ENCODE results near the gene RNASE7. TPM values are rescaled to one million over a fixed set of nuclear protein-coding genes. Genes with fewer than 3 reads are reported as not detected.
A peak's percentile ranks its signal among the peaks of the same experiment; 100 is the strongest.
"Not testable (repeated sequence)": the region's sequence is repeated elsewhere in the genome, so short reads cannot be mapped to it uniquely, and the experiment has no call there.

The RNASE7 gene
- total RNA-seq, 1 experiment from 2014 or later, result not detected

DNA sequence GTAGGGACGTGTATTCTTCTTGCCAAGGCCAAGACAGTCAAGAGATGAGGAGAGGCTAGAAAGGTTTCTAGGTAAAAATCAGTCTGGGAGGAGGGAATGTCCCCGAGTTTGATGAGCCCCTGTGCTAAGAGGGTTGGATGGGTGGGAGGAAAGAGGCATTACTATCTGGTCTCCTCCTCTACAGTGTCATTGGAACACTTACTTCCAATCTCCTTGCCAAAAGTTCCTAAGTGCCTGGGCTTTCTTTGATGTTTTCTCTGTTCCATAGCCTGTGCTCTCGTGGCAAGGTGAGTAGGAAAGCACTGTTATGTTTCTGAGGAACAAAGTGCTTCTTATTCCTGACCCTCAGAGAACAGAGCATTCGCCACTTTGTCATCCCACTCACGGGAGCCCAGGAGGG is 7.5 kb upstream of the RNASE7 start, which contains the start of gene RNASE13:
Gene RNASE13 (minus strand): TSS at position 101 of the 400 bp plus-strand sequence. CDS start 519 bp downstream, outside the sequence.
- no peaks in the 10 kb centered on the region for H3K4me1 ChIP-seq (ENCODE audit: low read length)
- H2AFZ ChIP-seq (ENCODE audit: low read length), result no peak within 1 kb of the TSS
- H3K4me3 ChIP-seq (ENCODE audit: low read length), result no peak within 1 kb of the TSS
- no peaks in the 10 kb centered on the region for H4K20me1 ChIP-seq (ENCODE audit: insufficient read depth, low read depth, low read length)
- no peak within 1 kb of the TSS for H3K9ac ChIP-seq (ENCODE audit: low read length)
- H3K9me3 ChIP-seq (ENCODE audit: low read length), result no peaks in the 10 kb centered on the region
- H3K27ac ChIP-seq (ENCODE audit: low read length), result no peak within 1 kb of the TSS
- DNase-seq, result no peak
- H3K4me2 ChIP-seq (ENCODE audit: low read depth, low read length, poor library complexity, severe bottlenecking), result no peak within 1 kb of the TSS
- H3K27me3 ChIP-seq (ENCODE audit: low read length), result no peaks in the 10 kb centered on the region
- no peaks in the 10 kb centered on the region for H3K36me3 ChIP-seq (ENCODE audit: insufficient read depth, low read length)
- no peaks in the 10 kb centered on the region for H3K9me2 ChIP-seq (replicated peaks; ENCODE audit: insufficient read depth, low read length)
- H3K79me2 ChIP-seq (ENCODE audit: low read length), result no peaks in the 10 kb centered on the region

GRCh38 chr14:21036751-21037150 is 5.4 kb upstream of the RNASE7 start:
- Histone ChIP-seq H3K4me1 (ENCODE audit: low read length) (no peaks in the 10 kb centered on the region), H3K9me2 (replicated peaks; ENCODE audit: insufficient read depth, low read length) (no peaks in the 10 kb centered on the region), H3K79me2 (ENCODE audit: low read length) (no peaks in the 10 kb centered on the region), H3K36me3 (ENCODE audit: insufficient read depth, low read length) (no peaks in the 10 kb centered on the region), H3K9ac (ENCODE audit: low read length) (no peak overlapping the region), H3K27me3 (ENCODE audit: low read length) (no peaks in the 10 kb centered on the region), H3K9me3 (ENCODE audit: low read length) (no peaks in the 10 kb centered on the region), H3K27ac (ENCODE audit: low read length) (no peak overlapping the region), H3K4me2 (ENCODE audit: low read depth, low read length, poor library complexity, severe bottlenecking) (no peak overlapping the region), H3K4me3 (ENCODE audit: low read length) (no peak overlapping the region), H2AFZ (ENCODE audit: low read length) (no peak overlapping the region), H4K20me1 (ENCODE audit: insufficient read depth, low read depth, low read length) (no peaks in the 10 kb centered on the region)
- DNase-seq, result no peak

DNA sequence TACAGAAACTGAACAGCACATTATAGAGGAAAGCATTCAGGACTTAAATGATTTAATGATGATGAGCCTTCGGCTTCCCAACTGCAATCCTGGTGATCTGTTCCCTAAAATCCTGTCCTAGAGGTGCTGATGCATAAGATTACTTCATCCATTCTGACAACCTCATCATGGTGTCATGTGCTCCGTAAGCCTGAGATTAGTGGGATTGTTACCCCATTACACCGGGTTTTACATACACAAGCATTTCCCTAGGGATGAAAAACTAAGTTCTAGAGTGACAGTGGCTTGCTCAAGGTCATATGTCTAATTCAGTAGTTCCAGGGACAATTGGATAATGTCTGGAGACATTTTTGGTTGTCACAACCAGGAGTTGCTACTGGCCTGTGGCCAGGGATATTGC is 5.0 kb upstream of the RNASE7 start:
- Histone ChIP-seq H3K4me2 (ENCODE audit: low read depth, low read length, poor library complexity, severe bottlenecking) (no peak overlapping the region), H3K4me1 (ENCODE audit: low read length) (no peaks in the 10 kb centered on the region), H3K79me2 (ENCODE audit: low read length) (no peaks in the 10 kb centered on the region), H4K20me1 (ENCODE audit: insufficient read depth, low read depth, low read length) (no peaks in the 10 kb centered on the region), H3K9me3 (ENCODE audit: low read length) (no peaks in the 10 kb centered on the region), H3K36me3 (ENCODE audit: insufficient read depth, low read length) (no peaks in the 10 kb centered on the region), H3K9me2 (replicated peaks; ENCODE audit: insufficient read depth, low read length) (no peaks in the 10 kb centered on the region), H3K27ac (ENCODE audit: low read length) (no peak overlapping the region), H3K9ac (ENCODE audit: low read length) (no peak overlapping the region), H2AFZ (ENCODE audit: low read length) (no peak overlapping the region), H3K27me3 (ENCODE audit: low read length) (no peaks in the 10 kb centered on the region), H3K4me3 (ENCODE audit: low read length) (no peak overlapping the region)
- no peak for DNase-seq

DNA sequence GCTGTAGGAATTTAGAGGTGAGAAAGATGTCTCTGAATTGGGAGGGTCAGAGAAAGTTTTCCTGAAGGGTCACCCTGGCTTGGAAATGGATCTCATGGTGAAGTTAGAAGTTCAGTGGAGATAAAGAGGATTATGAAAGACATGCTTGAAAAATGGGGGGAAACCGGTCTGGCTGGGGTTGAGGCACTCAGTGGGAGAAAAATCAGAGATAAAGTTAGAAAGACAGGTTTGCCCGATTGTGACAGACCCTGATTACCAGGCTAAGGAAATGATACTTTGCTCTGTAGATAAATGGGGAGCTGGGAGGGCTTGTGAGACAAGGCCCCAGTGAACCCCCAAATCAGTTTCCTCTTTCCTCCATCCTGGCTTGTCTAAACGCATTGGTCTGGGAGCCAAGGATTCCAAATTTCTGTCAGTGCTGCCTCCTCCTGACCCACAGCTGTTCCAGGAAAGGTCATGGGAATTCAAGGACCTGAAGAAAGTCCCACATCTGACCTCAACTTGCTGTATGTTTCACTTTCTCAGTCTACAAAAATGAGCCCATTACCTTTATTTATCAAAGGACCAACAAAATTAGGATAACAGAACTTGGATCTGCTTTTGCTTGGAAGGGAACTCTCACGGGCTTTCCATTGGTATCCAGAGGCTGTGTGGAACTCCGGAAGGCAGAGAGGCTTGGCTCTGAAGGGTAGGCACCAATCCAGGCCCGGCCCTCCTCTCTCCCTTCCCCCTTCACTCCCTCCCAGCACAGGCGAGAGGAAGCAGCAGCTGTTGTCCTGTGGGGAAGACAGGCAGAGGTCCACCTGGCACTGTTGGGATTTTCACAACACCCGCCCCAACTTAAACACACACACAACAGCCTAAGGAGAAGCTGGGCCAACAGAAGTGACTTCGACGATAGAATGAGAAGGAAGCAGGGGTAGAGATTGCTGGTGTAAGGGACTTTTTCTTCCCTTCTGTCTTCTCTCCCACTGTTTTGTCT is 3.4 kb upstream of the RNASE7 start:
- no peaks in the 10 kb centered on the region for H4K20me1 ChIP-seq (ENCODE audit: insufficient read depth, low read depth, low read length)
- H3K36me3 ChIP-seq (ENCODE audit: insufficient read depth, low read length), result no peaks in the 10 kb centered on the region
- DNase-seq, result no peak
- H3K79me2 ChIP-seq (ENCODE audit: low read length), result no peaks in the 10 kb centered on the region
- H3K4me1 ChIP-seq (ENCODE audit: low read length), result no peaks in the 10 kb centered on the region
- no peak overlapping the region for H3K9ac ChIP-seq (ENCODE audit: low read length)
- H3K9me3 ChIP-seq (ENCODE audit: low read length), result no peaks in the 10 kb centered on the region
- H3K27me3 ChIP-seq (ENCODE audit: low read length), result no peaks in the 10 kb centered on the region
- no peaks in the 10 kb centered on the region for H3K9me2 ChIP-seq (replicated peaks; ENCODE audit: insufficient read depth, low read length)
- H3K4me2 ChIP-seq (ENCODE audit: low read depth, low read length, poor library complexity, severe bottlenecking), result no peak overlapping the region
- H3K4me3 ChIP-seq (ENCODE audit: low read length), result no peak overlapping the region
- H3K27ac ChIP-seq (ENCODE audit: low read length), result no peak overlapping the region
- no peak overlapping the region for H2AFZ ChIP-seq (ENCODE audit: low read length)

- Histone ChIP-seq H3K79me2 (ENCODE audit: low read length) (no peaks in the 10 kb centered on the region), H4K20me1 (ENCODE audit: insufficient read depth, low read depth, low read length) (no peaks in the 10 kb centered on the region), H3K4me3 (ENCODE audit: low read length) (no peak overlapping the region), H3K27ac (ENCODE audit: low read length) (no peak overlapping the region), H3K4me1 (ENCODE audit: low read length) (no peaks in the 10 kb centered on the region), H3K4me2 (ENCODE audit: low read depth, low read length, poor library complexity, severe bottlenecking) (no peak overlapping the region), H3K9me2 (replicated peaks; ENCODE audit: insufficient read depth, low read length) (no peaks in the 10 kb centered on the region), H3K27me3 (ENCODE audit: low read length) (no peaks in the 10 kb centered on the region), H2AFZ (ENCODE audit: low read length) (no peak overlapping the region), H3K9me3 (ENCODE audit: low read length) (no peaks in the 10 kb centered on the region), H3K36me3 (ENCODE audit: insufficient read depth, low read length) (no peaks in the 10 kb centered on the region), H3K9ac (ENCODE audit: low read length) (no peak overlapping the region)
- DNase-seq, result peak; percentile 81
These were observed 2.4 kb upstream of the RNASE7 start for GRCh38 chr14:21039585-21040369.

DNA sequence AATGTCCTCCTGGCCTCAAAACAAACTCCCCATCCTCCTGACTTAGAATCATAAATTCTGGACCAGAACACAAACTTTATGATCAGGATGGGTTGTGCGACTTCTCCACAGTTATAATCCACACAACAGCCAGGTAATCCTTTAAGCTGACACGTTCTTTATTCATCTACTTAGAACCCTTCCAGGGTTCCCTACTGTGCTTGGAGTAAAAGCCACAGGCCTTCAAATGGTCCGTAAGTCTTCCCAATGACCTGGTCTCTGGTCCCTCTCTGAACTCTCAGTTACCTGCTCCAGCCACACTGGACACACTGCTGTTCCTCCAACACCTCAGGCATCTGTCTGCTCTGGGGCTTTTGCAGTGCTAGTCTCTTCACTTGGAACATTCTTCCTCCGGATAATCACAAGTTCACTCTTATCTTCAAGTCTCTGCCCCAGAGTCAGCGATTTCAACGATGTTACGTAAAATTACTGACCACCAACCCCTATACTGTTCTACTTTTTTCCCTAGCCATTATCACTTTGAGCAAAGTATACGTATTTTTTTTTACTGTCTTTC is 1.7 kb upstream of the RNASE7 start:
- Histone ChIP-seq H3K4me2 (ENCODE audit: low read depth, low read length, poor library complexity, severe bottlenecking) (no peak overlapping the region), H3K36me3 (ENCODE audit: insufficient read depth, low read length) (no peaks in the 10 kb centered on the region), H2AFZ (ENCODE audit: low read length) (no peak overlapping the region), H3K79me2 (ENCODE audit: low read length) (no peaks in the 10 kb centered on the region), H3K9me2 (replicated peaks; ENCODE audit: insufficient read depth, low read length) (no peaks in the 10 kb centered on the region), H3K4me1 (ENCODE audit: low read length) (no peaks in the 10 kb centered on the region), H3K27me3 (ENCODE audit: low read length) (no peaks in the 10 kb centered on the region), H3K9ac (ENCODE audit: low read length) (no peak overlapping the region), H3K4me3 (ENCODE audit: low read length) (no peak overlapping the region), H4K20me1 (ENCODE audit: insufficient read depth, low read depth, low read length) (no peaks in the 10 kb centered on the region), H3K27ac (ENCODE audit: low read length) (no peak overlapping the region), H3K9me3 (ENCODE audit: low read length) (no peaks in the 10 kb centered on the region)
- DNase-seq, result no peak

DNA sequence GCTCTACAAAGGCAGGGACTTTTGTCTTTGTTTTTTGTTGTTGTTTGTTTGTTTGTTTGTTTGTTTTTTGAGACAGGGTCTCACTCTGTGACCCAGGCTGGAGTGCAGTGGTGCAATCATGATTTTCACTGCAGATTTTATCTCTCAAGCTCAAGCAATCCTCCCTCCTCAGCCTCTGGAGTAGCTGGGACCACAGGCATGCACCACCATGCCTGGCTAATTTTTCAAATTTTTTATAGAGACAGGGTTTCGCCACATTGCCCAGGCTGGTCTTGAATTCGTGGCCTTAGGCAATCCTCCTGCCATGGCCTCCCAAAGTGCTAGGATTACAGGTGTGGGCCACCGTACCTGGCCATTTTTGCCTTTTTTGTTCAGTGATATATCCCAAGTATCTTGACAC is 1.2 kb upstream of the RNASE7 start:
- H2AFZ ChIP-seq (ENCODE audit: low read length); H3K9me2 ChIP-seq (replicated peaks; ENCODE audit: insufficient read depth, low read length); H3K4me2 ChIP-seq (ENCODE audit: low read depth, low read length, poor library complexity, severe bottlenecking); H3K9me3 ChIP-seq (ENCODE audit: low read length); H4K20me1 ChIP-seq (ENCODE audit: insufficient read depth, low read depth, low read length); H3K27ac ChIP-seq (ENCODE audit: low read length); H3K36me3 ChIP-seq (ENCODE audit: insufficient read depth, low read length); DNase-seq; H3K27me3 ChIP-seq (ENCODE audit: low read length); H3K79me2 ChIP-seq (ENCODE audit: low read length); H3K4me3 ChIP-seq (ENCODE audit: low read length); H3K4me1 ChIP-seq (ENCODE audit: low read length); H3K9ac ChIP-seq (ENCODE audit: low read length): not testable (repeated sequence)

DNA sequence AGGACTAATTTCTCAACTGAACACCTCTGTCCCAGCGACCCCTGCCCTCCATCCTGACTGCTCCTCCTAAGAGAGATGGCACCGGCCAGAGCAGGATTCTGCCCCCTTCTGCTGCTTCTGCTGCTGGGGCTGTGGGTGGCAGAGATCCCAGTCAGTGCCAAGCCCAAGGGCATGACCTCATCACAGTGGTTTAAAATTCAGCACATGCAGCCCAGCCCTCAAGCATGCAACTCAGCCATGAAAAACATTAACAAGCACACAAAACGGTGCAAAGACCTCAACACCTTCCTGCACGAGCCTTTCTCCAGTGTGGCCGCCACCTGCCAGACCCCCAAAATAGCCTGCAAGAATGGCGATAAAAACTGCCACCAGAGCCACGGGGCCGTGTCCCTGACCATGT is 756 bp downstream of the RNASE7 start:
- Histone ChIP-seq H3K4me2 (ENCODE audit: low read depth, low read length, poor library complexity, severe bottlenecking) (no peak overlapping the region), H4K20me1 (ENCODE audit: insufficient read depth, low read depth, low read length) (no peaks in the 10 kb centered on the region), H3K4me1 (ENCODE audit: low read length) (no peaks in the 10 kb centered on the region), H3K79me2 (ENCODE audit: low read length) (no peaks in the 10 kb centered on the region), H3K9ac (ENCODE audit: low read length) (no peak overlapping the region), H2AFZ (ENCODE audit: low read length) (no peak overlapping the region), H3K27ac (ENCODE audit: low read length) (no peak overlapping the region), H3K36me3 (ENCODE audit: insufficient read depth, low read length) (no peaks in the 10 kb centered on the region), H3K4me3 (ENCODE audit: low read length) (no peak overlapping the region), H3K9me2 (replicated peaks; ENCODE audit: insufficient read depth, low read length) (no peaks in the 10 kb centered on the region), H3K9me3 (ENCODE audit: low read length) (no peaks in the 10 kb centered on the region), H3K27me3 (ENCODE audit: low read length) (no peaks in the 10 kb centered on the region)
- DNase-seq, result no peak
